Measurements from ENCODE around the gene EPN2.

Gene EPN2

GRCh38 chr17:19361326-19361725, 124.2 kb downstream of the EPN2 start:
- no peak for TF ChIP-seq CTCF (IDR thresholded peaks at IDR 0.05)

GRCh38 chr17:19361944-19362276, 124.7 kb downstream of the EPN2 start:
- no peak for TF ChIP-seq CTCF (IDR thresholded peaks at IDR 0.05)

GRCh38 chr17:19362277-19363113, 125.3 kb downstream of the EPN2 start, which contains the start of gene B9D1:
Gene B9D1 (minus strand): TSS chr17:19362723. CDS start chr17:19362569, 154 bp downstream.
- TF ChIP-seq CTCF (IDR thresholded peaks at IDR 0.05), result peak; percentile 95

- TF ChIP-seq CTCF (IDR thresholded peaks at IDR 0.05), result peak; percentile 13; the same call in 1 of the 2 replicates
Measured at GRCh38 chr17:19363114-19363438, 125.9 kb downstream of the EPN2 start.

GRCh38 chr17:19363460-19364035, 126.4 kb downstream of the EPN2 start:
- no peak for TF ChIP-seq CTCF (IDR thresholded peaks at IDR 0.05)

- TF ChIP-seq CTCF (IDR thresholded peaks at IDR 0.05), result no peak
Measured at GRCh38 chr17:19364699-19365498, 127.7 kb downstream of the EPN2 start.

GRCh38 chr17:19365499-19365817, 128.3 kb downstream of the EPN2 start:
- TF ChIP-seq CTCF (IDR thresholded peaks at IDR 0.05), result no peak

All from LNCAP (cell line).